Activated CD8-positive, alpha-beta T cell treated with anti-CD3 and anti-CD28 coated beads for 36 hours (primary cell): ENCODE data around the gene NPIPA5. TPM values are rescaled to one million over a fixed set of nuclear protein-coding genes. Genes with fewer than 3 reads are reported as not detected.
"Not testable (repeated sequence)": the region's sequence is repeated elsewhere in the genome, so short reads cannot be mapped to it uniquely, and the experiment has no call there.

ENCODE experiments used
- ATAC-seq: fragments of 200-7000 bp; cut with Tn5 transposase; one replicate; pipeline ENCODE4 v1.10.0; 2021; ENCODE audit warnings: mild to moderate bottlenecking, moderate library complexity
- CTCF ChIA-PET: fragments of 350-600 bp; sonication (Branson Sonifier 250); formaldehyde crosslinking; loops from one replicate; lab custom pipeline; 2021; ENCODE audit warnings: antibody characterized with exemption; lab: Charles Lee
- POLR2A ChIA-PET: fragments of 350-600 bp; sonication (Branson Sonifier 250); formaldehyde crosslinking; loops from one replicate; lab custom pipeline; 2021; ENCODE audit warnings: antibody characterized with exemption; lab: Charles Lee
- DNase-seq: peaks from one replicate; pipeline ENCODE4 v3.0.0-alpha.2; 2020
- H3K27ac Mint-ChIP-seq: one replicate; pipeline ENCODE4 v1.8.0; 2021; ENCODE audit warnings: mild to moderate bottlenecking, mixed read lengths
- H3K27me3 Mint-ChIP-seq: one replicate; pipeline ENCODE4 v1.8.0; 2021; ENCODE audit warnings: mixed read lengths
- H3K36me3 Mint-ChIP-seq: one replicate; pipeline ENCODE4 v1.8.0; 2021; ENCODE audit warnings: low read depth, mixed read lengths
- H3K4me1 Mint-ChIP-seq: one replicate; pipeline ENCODE4 v1.8.0; 2021; ENCODE audit warnings: low read depth, mixed read lengths
- H3K4me3 Mint-ChIP-seq: one replicate; pipeline ENCODE4 v1.8.0; 2021; ENCODE audit warnings: mild to moderate bottlenecking, moderate library complexity, mixed read lengths
- H3K9me3 Mint-ChIP-seq: one replicate; pipeline ENCODE4 v1.8.0; 2021; ENCODE audit warnings: mixed read lengths
- intact Hi-C: fragments of 100-400 bp; cut with micrococcal nuclease; formaldehyde crosslinking; loops from one replicate; pipeline ENCODE4 v1.10.0; 2022
- total RNA-seq, 2 experiments: library from RNA; stranded (reverse); gene quantifications; one replicate each; pipeline ENCODE4 v1.2.3, GENCODE V29; 2021

Gene NPIPA5
- total RNA-seq, 2 experiments from 2014 or later, result 0.40 to 2.8 TPM

DNA sequence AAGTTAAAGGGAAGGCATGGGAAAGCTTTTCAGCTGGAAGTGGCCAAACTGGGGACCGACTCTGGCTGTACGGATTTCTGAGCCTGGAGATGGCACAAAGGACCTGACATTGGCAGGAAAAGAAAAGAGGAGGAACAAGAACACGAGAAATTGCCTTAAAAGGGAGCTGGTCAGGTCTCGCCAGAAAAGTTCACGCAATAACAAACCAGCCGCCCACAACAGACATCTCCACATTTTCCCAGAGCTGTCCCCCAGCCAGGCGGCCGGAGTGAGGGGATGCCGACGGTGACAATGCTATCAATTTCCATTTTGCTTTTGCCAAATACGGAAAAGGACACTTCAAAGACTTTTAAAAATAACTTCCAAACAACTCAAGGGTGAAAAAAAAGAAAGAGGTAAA lies 26.8 kb downstream of the NPIPA5 start:
- H3K36me3 Mint-ChIP-seq, POLR2A ChIA-PET, CTCF ChIA-PET, ATAC-seq, intact Hi-C loops, H3K4me1 Mint-ChIP-seq, H3K27ac Mint-ChIP-seq, H3K4me3 Mint-ChIP-seq, DNase-seq, H3K27me3 Mint-ChIP-seq, H3K9me3 Mint-ChIP-seq: not testable (repeated sequence)

DNA sequence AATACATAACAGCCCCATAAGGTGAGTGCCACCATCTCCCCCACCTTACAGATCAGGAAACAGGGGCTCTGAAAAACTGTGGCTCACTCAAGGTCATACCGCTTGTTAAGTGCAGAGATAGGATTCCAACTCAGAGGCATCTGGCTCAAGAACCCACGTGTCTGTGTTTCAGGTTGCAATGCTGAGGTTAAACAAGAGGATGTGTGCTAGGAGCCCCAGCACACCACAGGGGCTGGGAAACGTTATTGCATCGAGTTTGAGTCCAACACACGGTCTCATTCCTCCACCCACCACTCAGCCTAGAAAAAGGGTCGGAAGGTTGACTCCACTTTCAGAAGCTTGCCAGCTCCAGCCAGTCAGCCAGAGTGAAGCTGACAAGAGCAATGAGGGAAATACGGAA lies 29.4 kb downstream of the NPIPA5 start:
- H3K4me3 Mint-ChIP-seq, DNase-seq, H3K36me3 Mint-ChIP-seq, intact Hi-C loops, H3K27ac Mint-ChIP-seq, POLR2A ChIA-PET, ATAC-seq, H3K9me3 Mint-ChIP-seq, CTCF ChIA-PET, H3K4me1 Mint-ChIP-seq, H3K27me3 Mint-ChIP-seq: not testable (repeated sequence)

DNA sequence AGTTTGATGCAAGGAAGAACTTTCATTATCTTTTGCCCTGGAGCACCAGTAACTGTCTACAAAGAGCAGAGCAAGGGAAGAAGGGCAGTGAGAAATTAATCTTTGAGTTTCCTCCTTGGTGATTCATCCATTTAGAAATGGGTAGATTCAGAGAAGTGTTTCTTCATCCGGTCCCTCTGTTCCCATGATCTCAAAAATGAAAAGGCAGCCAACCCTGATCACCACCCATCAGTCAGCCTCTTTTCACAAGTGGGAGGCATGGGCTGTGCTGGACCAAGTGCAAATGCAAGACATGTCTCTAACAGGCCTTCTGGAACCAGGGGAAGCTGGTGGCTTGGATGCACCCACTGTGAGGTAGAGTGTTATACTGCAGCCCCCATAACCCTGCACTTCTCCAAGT lies 35.8 kb downstream of the NPIPA5 start:
- H3K27me3 Mint-ChIP-seq, CTCF ChIA-PET, H3K9me3 Mint-ChIP-seq, intact Hi-C loops, POLR2A ChIA-PET, H3K36me3 Mint-ChIP-seq, ATAC-seq, H3K27ac Mint-ChIP-seq, DNase-seq, H3K4me1 Mint-ChIP-seq, H3K4me3 Mint-ChIP-seq: not testable (repeated sequence)

DNA sequence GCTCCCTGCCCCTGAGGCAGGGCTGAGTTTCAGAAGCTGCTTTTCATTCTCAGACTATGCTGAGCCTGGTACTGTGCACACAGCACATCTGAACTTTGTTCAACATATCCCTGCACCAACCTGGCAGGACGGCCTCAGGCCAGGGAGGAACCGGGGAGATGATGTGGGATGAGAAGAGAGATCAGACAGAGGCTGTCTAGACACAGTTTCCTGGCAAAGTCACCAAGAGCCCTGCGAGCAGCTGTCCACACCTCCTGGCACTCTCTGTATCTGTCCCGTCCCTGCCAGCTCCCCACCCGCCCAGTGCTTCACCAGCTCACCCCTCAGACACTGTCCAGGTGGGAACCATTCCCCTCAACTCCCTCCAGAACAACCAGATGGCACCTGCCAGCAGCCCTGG lies 39.1 kb downstream of the NPIPA5 start:
- DNase-seq, intact Hi-C loops, H3K27ac Mint-ChIP-seq, H3K36me3 Mint-ChIP-seq, H3K9me3 Mint-ChIP-seq, ATAC-seq, POLR2A ChIA-PET, H3K27me3 Mint-ChIP-seq, H3K4me1 Mint-ChIP-seq, H3K4me3 Mint-ChIP-seq, CTCF ChIA-PET: not testable (repeated sequence)

DNA sequence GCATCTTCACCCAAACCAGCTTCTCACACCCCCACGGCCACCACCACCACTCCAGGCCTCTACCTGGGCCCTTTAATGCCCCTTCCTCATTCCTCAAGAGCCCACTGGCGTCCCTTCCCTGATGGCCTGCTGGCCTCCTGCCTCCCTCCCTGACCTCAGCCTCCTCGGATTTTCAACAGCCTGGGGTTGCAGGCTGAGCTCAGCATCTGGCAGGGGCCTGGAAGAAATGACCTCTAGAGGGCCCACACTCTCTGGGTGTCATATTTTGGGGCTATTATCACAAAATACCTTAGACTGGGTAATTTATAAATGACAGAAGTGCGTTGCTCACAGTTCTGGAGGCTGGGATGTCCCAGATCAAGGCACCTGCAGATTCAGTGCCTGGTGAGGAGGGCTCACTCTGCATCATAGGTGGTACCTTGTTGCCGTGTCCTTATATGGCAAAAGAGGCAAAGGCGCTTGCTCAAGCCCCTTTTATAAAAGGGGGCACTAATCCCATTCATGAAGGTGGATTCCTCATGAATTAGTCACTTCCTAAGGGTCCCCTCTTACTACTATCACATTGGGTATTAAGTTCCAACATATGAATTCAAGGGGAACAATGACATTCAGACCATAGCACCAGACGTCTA lies 40.0 kb downstream of the NPIPA5 start:
- CTCF ChIA-PET, H3K27me3 Mint-ChIP-seq, intact Hi-C loops, H3K36me3 Mint-ChIP-seq, H3K27ac Mint-ChIP-seq, H3K4me3 Mint-ChIP-seq, H3K9me3 Mint-ChIP-seq, ATAC-seq, DNase-seq, H3K4me1 Mint-ChIP-seq, POLR2A ChIA-PET: not testable (repeated sequence)

DNA sequence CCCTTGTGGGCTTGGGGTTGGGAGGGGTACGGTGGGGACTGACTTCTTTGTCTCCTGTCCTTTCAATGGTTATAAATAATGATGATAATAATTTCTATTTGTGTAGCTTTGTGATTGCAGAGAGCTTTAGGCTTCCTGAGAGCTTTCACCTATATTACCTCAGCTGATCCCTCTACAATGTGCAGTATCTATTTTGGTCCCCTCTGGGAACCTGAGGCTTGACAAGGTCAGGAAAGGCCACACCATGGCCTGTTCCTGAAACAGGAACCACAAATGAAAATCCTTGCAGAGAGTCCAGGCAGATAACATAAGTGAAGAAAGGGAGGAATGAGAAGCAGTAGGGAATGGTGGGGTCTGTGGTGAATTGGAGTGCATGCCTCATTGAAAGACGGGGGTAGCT lies 42.5 kb downstream of the NPIPA5 start:
- CTCF ChIA-PET, H3K36me3 Mint-ChIP-seq, H3K4me1 Mint-ChIP-seq, H3K9me3 Mint-ChIP-seq, H3K4me3 Mint-ChIP-seq, H3K27me3 Mint-ChIP-seq, intact Hi-C loops, POLR2A ChIA-PET, ATAC-seq, DNase-seq, H3K27ac Mint-ChIP-seq: not testable (repeated sequence)

DNA sequence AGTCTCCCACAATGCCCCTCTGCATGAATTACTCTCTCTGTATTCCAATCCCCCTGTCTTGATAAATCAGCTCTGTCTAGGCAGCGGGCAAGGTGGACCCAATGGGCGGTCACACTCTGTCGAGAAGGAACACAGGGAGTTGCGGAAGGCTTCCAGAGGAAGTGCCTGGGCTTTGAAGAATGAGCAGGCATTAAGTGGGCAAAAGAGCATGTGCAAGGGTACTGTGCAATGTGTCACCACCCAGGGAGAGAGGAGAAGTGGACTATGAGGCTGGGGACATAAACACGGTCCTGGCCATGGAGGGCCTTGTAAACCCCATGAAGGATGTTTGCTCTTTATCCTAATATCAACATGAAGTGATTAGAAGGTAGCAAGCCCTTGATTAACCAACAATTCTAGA lies 44.1 kb downstream of the NPIPA5 start:
- POLR2A ChIA-PET, H3K9me3 Mint-ChIP-seq, H3K27ac Mint-ChIP-seq, H3K4me3 Mint-ChIP-seq, intact Hi-C loops, H3K27me3 Mint-ChIP-seq, ATAC-seq, H3K4me1 Mint-ChIP-seq, CTCF ChIA-PET, DNase-seq, H3K36me3 Mint-ChIP-seq: not testable (repeated sequence)

DNA sequence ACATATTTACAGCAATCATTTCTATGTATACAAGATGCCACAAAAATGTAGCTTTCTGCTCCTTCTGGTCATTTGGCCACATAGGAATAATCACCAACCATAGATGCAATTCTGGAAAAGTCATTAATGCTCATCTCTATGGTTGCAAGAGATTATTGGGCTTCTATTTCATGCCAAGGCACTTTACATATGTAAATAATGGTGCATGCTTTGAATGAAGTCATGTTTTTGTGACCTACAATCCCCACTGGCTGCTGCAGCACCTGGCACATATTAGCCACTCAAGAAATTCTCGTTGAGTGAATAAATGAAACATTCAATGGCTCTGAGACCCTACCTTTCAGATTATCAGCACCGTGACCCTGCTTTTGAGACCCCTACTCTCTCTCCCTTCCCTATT lies 47.1 kb downstream of the NPIPA5 start:
- H3K27ac Mint-ChIP-seq, H3K9me3 Mint-ChIP-seq, CTCF ChIA-PET, intact Hi-C loops, DNase-seq, H3K27me3 Mint-ChIP-seq, H3K4me1 Mint-ChIP-seq, POLR2A ChIA-PET, ATAC-seq, H3K4me3 Mint-ChIP-seq, H3K36me3 Mint-ChIP-seq: not testable (repeated sequence)

DNA sequence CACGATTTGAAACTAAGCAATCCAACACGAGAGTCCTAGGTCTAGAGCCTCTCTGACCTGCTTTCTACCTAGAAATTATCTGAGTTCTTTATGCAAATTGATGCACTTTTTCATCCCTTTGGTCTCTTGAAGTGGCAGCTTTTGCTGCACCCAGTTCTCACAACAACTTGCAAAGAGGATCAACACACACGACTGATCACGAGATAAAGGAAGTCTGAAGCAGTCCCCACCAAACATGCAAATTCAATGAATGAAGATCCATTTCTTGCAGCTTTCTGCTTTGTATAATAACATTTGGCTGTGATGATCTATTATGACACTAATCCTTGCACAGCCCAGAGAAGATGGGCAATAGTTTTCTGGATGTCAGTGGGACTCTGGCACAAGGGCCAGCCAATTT lies 53.1 kb downstream of the NPIPA5 start:
- not testable (repeated sequence) for H3K27me3 Mint-ChIP-seq, H3K4me1 Mint-ChIP-seq

DNA sequence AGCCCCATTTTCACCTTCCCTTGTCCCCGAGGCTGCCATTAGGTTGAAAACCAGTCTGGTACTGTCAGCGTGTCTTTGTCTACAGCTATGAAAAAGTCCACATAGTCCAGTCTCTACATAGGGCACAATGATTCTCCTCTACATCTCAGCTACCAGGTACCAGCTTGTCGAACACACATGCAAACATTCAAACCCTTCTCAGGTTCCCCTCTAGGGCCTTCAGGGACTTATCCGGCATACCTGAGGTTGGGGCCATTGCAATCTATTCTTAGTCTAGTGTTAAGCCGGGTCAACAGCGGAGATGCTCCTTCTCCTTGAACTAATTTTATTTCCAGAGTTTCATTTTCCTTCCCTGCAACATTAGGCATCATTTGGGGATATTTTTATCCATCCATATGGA lies 54.7 kb downstream of the NPIPA5 start:
- H3K27me3 Mint-ChIP-seq, H3K36me3 Mint-ChIP-seq, H3K27ac Mint-ChIP-seq, intact Hi-C loops, ATAC-seq, H3K4me3 Mint-ChIP-seq, DNase-seq, H3K9me3 Mint-ChIP-seq, H3K4me1 Mint-ChIP-seq, CTCF ChIA-PET, POLR2A ChIA-PET: not testable (repeated sequence)

More for the DNA sequence above, 53.1 kb downstream of the NPIPA5 start:
- intact Hi-C loops, H3K36me3 Mint-ChIP-seq, DNase-seq, POLR2A ChIA-PET, ATAC-seq, CTCF ChIA-PET, H3K9me3 Mint-ChIP-seq, H3K4me3 Mint-ChIP-seq, H3K27ac Mint-ChIP-seq: not testable (repeated sequence)

DNA sequence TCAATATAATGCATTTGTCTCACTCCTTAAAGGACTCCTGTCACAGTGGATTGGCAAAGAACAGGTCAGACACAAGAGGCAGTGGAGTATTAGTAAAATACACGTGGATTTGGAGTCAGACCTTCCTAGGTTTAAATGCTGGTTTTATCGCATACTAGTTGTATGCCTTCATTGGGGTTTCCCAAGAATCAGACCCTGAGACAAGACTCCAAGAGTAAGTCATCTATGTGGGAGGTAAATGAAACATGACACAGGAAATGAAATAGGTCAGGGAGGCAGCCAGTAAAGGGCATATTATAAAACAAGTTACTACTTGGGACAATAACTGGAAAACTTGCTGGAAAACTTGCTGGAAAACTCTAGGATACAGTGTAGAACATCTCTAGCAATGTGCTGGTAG lies 56.9 kb downstream of the NPIPA5 start:
- H3K4me3 Mint-ChIP-seq, ATAC-seq, H3K36me3 Mint-ChIP-seq, intact Hi-C loops, DNase-seq, H3K4me1 Mint-ChIP-seq, POLR2A ChIA-PET, H3K27me3 Mint-ChIP-seq, CTCF ChIA-PET, H3K9me3 Mint-ChIP-seq, H3K27ac Mint-ChIP-seq: not testable (repeated sequence)

DNA sequence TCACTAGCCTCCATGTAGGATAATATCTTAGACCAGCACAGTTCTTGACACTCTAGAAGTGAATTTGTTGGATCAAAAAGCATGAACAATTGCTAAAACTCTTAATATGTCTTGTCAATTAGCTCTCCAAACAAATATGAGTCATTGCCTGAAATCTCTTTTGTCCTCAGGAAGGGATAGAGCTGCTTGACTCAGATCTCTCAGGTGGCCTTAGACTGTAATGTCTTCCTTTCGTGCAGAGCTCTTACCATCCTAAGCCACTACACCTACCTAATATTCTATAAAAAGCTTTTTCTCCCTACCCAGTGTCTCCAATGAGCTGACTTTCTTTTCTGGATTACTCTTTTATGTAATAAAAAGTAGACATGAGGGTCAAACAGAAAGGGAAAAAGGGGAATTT lies 63.5 kb downstream of the NPIPA5 start:
- DNase-seq, H3K27me3 Mint-ChIP-seq, H3K4me1 Mint-ChIP-seq, H3K9me3 Mint-ChIP-seq, intact Hi-C loops, H3K4me3 Mint-ChIP-seq, ATAC-seq, H3K27ac Mint-ChIP-seq, CTCF ChIA-PET, POLR2A ChIA-PET, H3K36me3 Mint-ChIP-seq: not testable (repeated sequence)
